ENCODE data around the gene TMLHE. TPM values are rescaled to one million over a fixed set of nuclear protein-coding genes. Genes with fewer than 3 reads are reported as not detected.
"Not testable (repeated sequence)": the region's sequence is repeated elsewhere in the genome, so short reads cannot be mapped to it uniquely, and the experiment has no call there.

Gene TMLHE
- total and polyA plus RNA-seq, 2 experiments from 2014 or later = 17.4 to 22.1 TPM

GRCh38 chrX:155632431-155633100 lies 19.8 kb upstream of the TMLHE start:
- Histone ChIP-seq H3K27me3 (no peaks in the 10 kb centered on the region), H3K4me3 (no peak overlapping the region), H3K4me1 (ENCODE audit: low read depth) (no peaks in the 10 kb centered on the region), H3K27ac (no peak overlapping the region), H3K36me3 (no peaks in the 10 kb centered on the region), H3K9me3 (ENCODE audit: low read depth) (no peaks in the 10 kb centered on the region)
- TF ChIP-seq CTCF (IDR thresholded peaks at IDR 0.05; ENCODE audit: low read depth, low read length) = no peak
- no peak for DNase-seq (ENCODE audit: low read depth in 1 of 2, low spot score in 1 of 2)

GRCh38 chrX:155620110-155620509 lies 7.4 kb upstream of the TMLHE start:
- not testable (repeated sequence) for H3K27me3 ChIP-seq; H3K9me3 ChIP-seq (ENCODE audit: low read depth); H3K4me3 ChIP-seq; DNase-seq (ENCODE audit: low read depth in 1 of 2, low spot score in 1 of 2); H3K27ac ChIP-seq; H3K36me3 ChIP-seq; H3K4me1 ChIP-seq (ENCODE audit: low read depth)

GRCh38 chrX:155615938-155616337 lies 3.2 kb upstream of the TMLHE start:
- H3K27me3 ChIP-seq = no peaks in the 10 kb centered on the region
- peaks cover 3% of the 10 kb centered on the region for H3K9me3 ChIP-seq (ENCODE audit: low read depth)
- H3K4me1 ChIP-seq (ENCODE audit: low read depth) = no peaks in the 10 kb centered on the region
- TF ChIP-seq CTCF (IDR thresholded peaks at IDR 0.05; ENCODE audit: low read depth, low read length) = no peak
- DNase-seq (ENCODE audit: low read depth in 1 of 2, low spot score in 1 of 2) = no peak
- H3K4me3 ChIP-seq = no peak overlapping the region
- H3K36me3 ChIP-seq = no peaks in the 10 kb centered on the region
- H3K27ac ChIP-seq = no peak overlapping the region

GRCh38 chrX:155613927-155614559 lies 1.3 kb upstream of the TMLHE start:
- H3K27ac ChIP-seq = no peak overlapping the region
- H3K9me3 ChIP-seq (ENCODE audit: low read depth) = peaks cover 3% of the 10 kb centered on the region
- no peak for TF ChIP-seq CTCF (IDR thresholded peaks at IDR 0.05; ENCODE audit: low read depth, low read length)
- no peaks in the 10 kb centered on the region for H3K4me1 ChIP-seq (ENCODE audit: low read depth)
- H3K27me3 ChIP-seq = no peaks in the 10 kb centered on the region
- H3K36me3 ChIP-seq = no peaks in the 10 kb centered on the region
- no peak overlapping the region for H3K4me3 ChIP-seq
- no peak for DNase-seq (ENCODE audit: low read depth in 1 of 2, low spot score in 1 of 2)

GRCh38 chrX:155611302-155611701 lies 1.4 kb downstream of the TMLHE start:
- no peak for TF ChIP-seq CTCF (IDR thresholded peaks at IDR 0.05; ENCODE audit: low read depth, low read length)
- no peaks in the 10 kb centered on the region for H3K9me3 ChIP-seq (ENCODE audit: low read depth)
- DNase-seq (ENCODE audit: low read depth in 1 of 2, low spot score in 1 of 2) = no peak
- no peaks in the 10 kb centered on the region for H3K36me3 ChIP-seq
- no peaks in the 10 kb centered on the region for H3K27me3 ChIP-seq
- no peaks in the 10 kb centered on the region for H3K4me1 ChIP-seq (ENCODE audit: low read depth)
- peak overlapping the region; percentile 92 for H3K27ac ChIP-seq
- peak overlapping the region; percentile 62 for H3K4me3 ChIP-seq

- H3K27me3 ChIP-seq = no peaks in the 10 kb centered on the region
- no peaks in the 10 kb centered on the region for H3K4me1 ChIP-seq (ENCODE audit: low read depth)
- no peak for TF ChIP-seq CTCF (IDR thresholded peaks at IDR 0.05; ENCODE audit: low read depth, low read length)
- DNase-seq (ENCODE audit: low read depth in 1 of 2, low spot score in 1 of 2) = no peak
- H3K36me3 ChIP-seq = no peaks in the 10 kb centered on the region
- no peak overlapping the region for H3K4me3 ChIP-seq
- H3K27ac ChIP-seq = no peak overlapping the region
- peaks cover 4% of the 10 kb centered on the region for H3K9me3 ChIP-seq (ENCODE audit: low read depth)
These were observed 19.8 kb downstream of the TMLHE start for GRCh38 chrX:155592981-155593380.
